Suppressor macrophage treated with lipopolysaccharide for 1 hour (primary cell): Measurements from ENCODE around the gene ZNRF3.

Experiments
- DNase-seq, 3 donors: peaks; one replicate each; pipeline ENCODE4 v3.0.0-alpha.2; 2020 to 2022

Gene ZNRF3

GRCh38 chr22:28956506-28956905, 73.1 kb downstream of the ZNRF3 start:
- DNase-seq: peak in 1 of 3 donors; percentile 2

GRCh38 chr22:28958611-28959010, 75.2 kb downstream of the ZNRF3 start:
- DNase-seq: peak in 2 of 3 donors; percentile 5 to 8

- no peak for DNase-seq
Measured at GRCh38 chr22:28962042-28962554, 78.7 kb downstream of the ZNRF3 start.

- DNase-seq: no peak
Measured at GRCh38 chr22:28963362-28963761, 80.0 kb downstream of the ZNRF3 start.

GRCh38 chr22:28967163-28967665, 83.8 kb downstream of the ZNRF3 start:
- no peak for DNase-seq

GRCh38 chr22:28967969-28968368, 84.6 kb downstream of the ZNRF3 start:
- DNase-seq: no peak

- no peak for DNase-seq
Measured at GRCh38 chr22:28969401-28970168, 86.2 kb downstream of the ZNRF3 start.

GRCh38 chr22:28973352-28973751, 90.0 kb downstream of the ZNRF3 start:
- no peak for DNase-seq

GRCh38 chr22:28977060-28977459, 93.7 kb downstream of the ZNRF3 start:
- DNase-seq: no peak

GRCh38 chr22:28977481-28977971, 94.2 kb downstream of the ZNRF3 start:
- DNase-seq: peak in 1 of 3 donors; percentile 9

GRCh38 chr22:28978158-28978557, 94.8 kb downstream of the ZNRF3 start:
- DNase-seq: peak in 1 of 3 donors; percentile 18

- no peak for DNase-seq
Measured at GRCh38 chr22:28978863-28979796, 95.8 kb downstream of the ZNRF3 start.

GRCh38 chr22:28980326-28980725, 97.0 kb downstream of the ZNRF3 start:
- DNase-seq: no peak

GRCh38 chr22:28981818-28982499, 98.6 kb downstream of the ZNRF3 start:
- DNase-seq: no peak

GRCh38 chr22:28983190-28983589, 99.8 kb downstream of the ZNRF3 start:
- DNase-seq: no peak

- DNase-seq: no peak
Measured at GRCh38 chr22:28983788-28984441, 100.5 kb downstream of the ZNRF3 start.

GRCh38 chr22:28984482-28985158, 101.2 kb downstream of the ZNRF3 start:
- no peak for DNase-seq

- no peak for DNase-seq
Measured at GRCh38 chr22:28985581-28986290, 102.4 kb downstream of the ZNRF3 start.

- no peak for DNase-seq
Measured at GRCh38 chr22:28986366-28986765, 103.0 kb downstream of the ZNRF3 start.

GRCh38 chr22:28988457-28988856, 105.1 kb downstream of the ZNRF3 start:
- DNase-seq: no peak

GRCh38 chr22:28989035-28989464, 105.7 kb downstream of the ZNRF3 start:
- DNase-seq: peak in 1 of 3 donors; percentile 0
